B cell (primary cell): ENCODE results near the gene SMIM28. TPM values are rescaled to one million over a fixed set of nuclear protein-coding genes. Genes with fewer than 3 reads are reported as not detected.
A peak's percentile ranks its signal among the peaks of the same experiment; 100 is the strongest.

ENCODE experiments used
- ATAC-seq: fragments of 200-7000 bp; cut with Tn5 transposase; one replicate; pipeline ENCODE4 v1.10.0; 2021; ENCODE audit warnings: low read depth, mild to moderate bottlenecking, moderate number of reproducible peaks, moderate library complexity
- CTCF ChIA-PET: fragments of 350-600 bp; sonication (Branson Sonifier 250); formaldehyde crosslinking; loops from one replicate; lab custom pipeline; 2021; ENCODE audit warnings: antibody characterized with exemption, inconsistent platforms; lab: Charles Lee
- POLR2A ChIA-PET: fragments of 350-600 bp; sonication (Branson Sonifier 250); formaldehyde crosslinking; loops from one replicate; lab custom pipeline; 2021; ENCODE audit warnings: antibody characterized with exemption; lab: Charles Lee
- DNase-seq: peaks from one replicate; pipeline ENCODE4 v3.0.0; 2013
- H2AFZ ChIP-seq: 2 replicates; pipeline ENCODE4 v1.6.1; 2012; ENCODE audit warnings: mild to moderate bottlenecking, low read depth, low read length; ENCODE audit not compliant: insufficient read depth, poor library complexity, severe bottlenecking
- H3K27ac ChIP-seq, 2 donors: 1 replicate in 1 of 2; 2 replicates in 1 of 2; pipeline ENCODE4 v1.5.1; 2012 to 2013; ENCODE audit warnings: low read length in 2 of 2, mild to moderate bottlenecking in 2 of 2, moderate library complexity in 1 of 2
- H3K27me3 ChIP-seq, 4 experiments: fragments of 200-600 bp in 1 of 4; sonication (generic) in 1 of 4; replicated peaks in 1 of 4; 1 replicate in 2 of 4; 2 replicates in 2 of 4; pipeline versions ENCODE4 v1.6.1 to v1.7.0; 2013 to 2016; ENCODE audit warnings: low read length in 3 of 4, mild to moderate bottlenecking in 2 of 4, mixed read lengths in 1 of 4, moderate library complexity in 1 of 4; ENCODE audit not compliant: insufficient read depth in 4 of 4, control insufficient read depth in 3 of 4; ENCODE audit errors: control extremely low read depth in 1 of 4
- H3K36me3 ChIP-seq, 2 experiments: replicated peaks in 1 of 2; 1 replicate in 1 of 2; 2 replicates in 1 of 2; pipeline versions ENCODE4 v1.6.1 to v1.7.1; 2013; ENCODE audit warnings: low read length in 1 of 2; ENCODE audit not compliant: insufficient read depth in 2 of 2, control insufficient read depth in 1 of 2; ENCODE audit errors: control extremely low read depth in 1 of 2, extremely low read depth in 1 of 2
- H3K4me1 ChIP-seq, 2 donors: fragments of 200-600 bp in 1 of 2; sonication (generic) in 1 of 2; 1 replicate in 1 of 2; 2 replicates in 1 of 2; pipeline versions ENCODE4 v1.5.1 to v1.6.1; 2013 to 2017; ENCODE audit warnings: low read length in 2 of 2; ENCODE audit not compliant: control insufficient read depth in 2 of 2, insufficient read depth in 2 of 2
- H3K4me2 ChIP-seq: replicated peaks from 2 replicates; pipeline ENCODE3; 2012; ENCODE audit warnings: mild to moderate bottlenecking, low read depth, low read length; ENCODE audit not compliant: poor library complexity, severe bottlenecking
- H3K4me3 ChIP-seq, 5 experiments: fragments of 200-600 bp in 1 of 5; sonication (generic) in 1 of 5; 1 replicate in 3 of 5; 2 replicates in 2 of 5; pipeline versions ENCODE4 v1.5.1 to v1.7.0; 2011 to 2016; ENCODE audit warnings: low read length in 4 of 5, mild to moderate bottlenecking in 4 of 5, low read depth in 2 of 5, control low read depth in 1 of 5, moderate library complexity in 1 of 5; ENCODE audit not compliant: insufficient read depth in 1 of 5; ENCODE audit errors: control extremely low read depth in 1 of 5, extremely low read depth in 1 of 5
- H3K79me2 ChIP-seq: fragments of 200-600 bp; sonication (generic); one replicate; pipeline ENCODE4 v1.6.0; 2016; ENCODE audit warnings: low read length; ENCODE audit not compliant: control insufficient read depth, insufficient read depth
- H3K9ac ChIP-seq: fragments of 200-600 bp; sonication (generic); 2 replicates; pipeline ENCODE4 v1.6.1; 2017; ENCODE audit warnings: mild to moderate bottlenecking, low read length, moderate library complexity
- H3K9me3 ChIP-seq, 3 donors: one replicate each; pipeline versions ENCODE4 v1.6.1 to v1.7.1; 2013; ENCODE audit warnings: low read length in 2 of 3; ENCODE audit not compliant: control insufficient read depth in 2 of 3, insufficient read depth in 1 of 3; ENCODE audit errors: control extremely low read depth in 1 of 3
- H4K20me1 ChIP-seq: 2 replicates; pipeline ENCODE4 v1.6.0; 2012; ENCODE audit warnings: mild to moderate bottlenecking, low read length; ENCODE audit not compliant: insufficient read depth, control insufficient read depth, poor library complexity, severe bottlenecking
- H3K27ac Mint-ChIP-seq: one replicate; pipeline ENCODE4 v1.8.0; 2021; ENCODE audit warnings: mixed read lengths
- H3K27me3 Mint-ChIP-seq: one replicate; pipeline ENCODE4 v1.8.0; 2021; ENCODE audit warnings: mixed read lengths
- H3K4me1 Mint-ChIP-seq: one replicate; pipeline ENCODE4 v1.8.0; 2021; ENCODE audit warnings: mixed read lengths
- H3K4me3 Mint-ChIP-seq: one replicate; pipeline ENCODE4 v1.8.0; 2021; ENCODE audit warnings: mixed read lengths
- H3K9me3 Mint-ChIP-seq: one replicate; pipeline ENCODE4 v1.8.0; 2022; ENCODE audit warnings: mixed read lengths; ENCODE audit not compliant: insufficient read depth
- CTCF ChIP-seq: fragments of 200-600 bp; IDR thresholded peaks from one replicate; pipeline ENCODE4 v1.8.0; 2022; ENCODE audit warnings: antibody characterized with exemption, mild to moderate bottlenecking
- EZH2 ChIP-seq: IDR thresholded peaks from 2 replicates; pipeline ENCODE4 v1.6.1; 2012; ENCODE audit warnings: borderline replicate concordance, low read depth, mild to moderate bottlenecking, moderate library complexity, low read length; ENCODE audit not compliant: insufficient read depth, poor library complexity, severe bottlenecking
- WGBS: methylation state at CpG from one replicate; pipeline ENCODE4 v1.1.5; 2013; ENCODE audit warnings: missing lambda C conversion rate; ENCODE audit not compliant: insufficient coverage; 5-methylcytosine and 5-hydroxymethylcytosine counted together
- intact Hi-C: fragments of 100-400 bp; cut with micrococcal nuclease; formaldehyde crosslinking; loops from one replicate; pipeline ENCODE4 v1.10.0; 2022
- polyA plus RNA-seq: library from polyadenylated mRNA; depleted of rRNA; stranded (reverse); fragments of >200 nt; gene quantifications from 2 replicates; pipeline ENCODE4 v1.2.3, GENCODE V29; 2012
- total RNA-seq, 2 donors: library from RNA; stranded (reverse); fragments of 120-200 nt in 1 of 2; gene quantifications; 1 replicate in 1 of 2; 2 replicates in 1 of 2; pipeline versions ENCODE4 v1.2.3 to v1.2.4, GENCODE V29; 2013 to 2022

Gene SMIM28
- total and polyA plus RNA-seq, 2 donors (not counting 1 experiment from before 2014, with no cell fraction given), result not detected

GRCh38 chr6:138431256-138432062, 53.8 kb downstream of the SMIM28 start:
- no peaks in the 10 kb centered on the region for H3K36me3 ChIP-seq
- no peaks in the 10 kb centered on the region for H4K20me1 ChIP-seq
- H3K79me2 ChIP-seq, result no peaks in the 10 kb centered on the region
- H3K27ac ChIP-seq, result no peak overlapping the region
- DNase-seq (peak; percentile 25), ATAC-seq (no peak)
- intact Hi-C loops, result no loop called here
- POLR2A ChIA-PET, result no interaction called here
- H3K27ac Mint-ChIP-seq, result no peak overlapping the region
- H3K4me2 ChIP-seq, result no peak overlapping the region
- TF ChIP-seq EZH2, result no peak
- TF ChIP-seq CTCF, result no peak
- H3K9me3 Mint-ChIP-seq, result no peaks in the 10 kb centered on the region
- H3K9me3 ChIP-seq, result no peaks in the 10 kb centered on the region
- H3K27me3 ChIP-seq, result peaks cover 0 to 4% (median 0%) of the 10 kb centered on the region in 4 experiments
- WGBS, result 85% methylated on average over 15 of the region's 19 CpGs
- no peak overlapping the region for H3K9ac ChIP-seq
- H3K4me3 ChIP-seq, result no peak overlapping the region
- H2AFZ ChIP-seq, result no peak overlapping the region
- H3K4me3 Mint-ChIP-seq, result no peak overlapping the region
- H3K4me1 ChIP-seq, result peaks cover 0 to 4% of the 10 kb centered on the region in 2 donors
- peaks cover 9% of the 10 kb centered on the region for H3K27me3 Mint-ChIP-seq
- peaks cover 8% of the 10 kb centered on the region for H3K4me1 Mint-ChIP-seq
- CTCF ChIA-PET, result interaction anchor here (1.0 to 10.6 kb wide), 4 partner anchors 77 to 92 kb away, joined by 3 to 127 read pairs (median 49); no protein-coding TSS in a partner anchor

GRCh38 chr6:138432063-138432356, 54.3 kb downstream of the SMIM28 start:
- Mint-ChIP-seq H3K9me3 (no peaks in the 10 kb centered on the region), H3K4me1 (peaks cover 8% of the 10 kb centered on the region), H3K27ac (no peak overlapping the region), H3K4me3 (no peak overlapping the region), H3K27me3 (peaks cover 9% of the 10 kb centered on the region)
- Histone ChIP-seq H3K9me3 (no peaks in the 10 kb centered on the region), H3K4me3 (no peak overlapping the region), H3K27ac (no peak overlapping the region), H3K4me2 (no peak overlapping the region), H4K20me1 (no peaks in the 10 kb centered on the region), H2AFZ (no peak overlapping the region), H3K79me2 (no peaks in the 10 kb centered on the region), H3K9ac (no peak overlapping the region), H3K27me3 (peaks cover 0 to 4% (median 0%) of the 10 kb centered on the region in 4 experiments), H3K4me1 (peaks cover 0 to 4% of the 10 kb centered on the region in 2 donors), H3K36me3 (no peaks in the 10 kb centered on the region)
- POLR2A ChIA-PET, result no interaction called here
- 94% methylated on average over 8 of the region's 11 CpGs for WGBS
- no peak for TF ChIP-seq CTCF
- no peak for TF ChIP-seq EZH2
- ATAC-seq, result no peak
- no peak for DNase-seq
- intact Hi-C loops, result no loop called here
- CTCF ChIA-PET, result interaction anchor here (1.0 to 10.6 kb wide), 2 partner anchors 77 to 86 kb away, joined by 3 to 127 read pairs; no protein-coding TSS in a partner anchor
